BLaER1 treated with 17β-estradiol and CSF1 and Interleukin-3, amounts not matched to agents 10 nM and 100 nM (cell line): Measurements from ENCODE around the gene DUSP22.

Source experiments
- H3K27ac ChIP-seq, 11 experiments: shearing (Covaris generic); formaldehyde crosslinking; 2 replicates each; pipeline ENCODE4 v1.8.1; 2022
- H3K27me3 ChIP-seq, 11 experiments: shearing (Covaris generic); formaldehyde crosslinking; 2 replicates each; pipeline ENCODE4 v1.8.1; 2022
- H3K36me3 ChIP-seq, 11 experiments: shearing (Covaris generic); formaldehyde crosslinking; 2 replicates each; pipeline ENCODE4 v1.8.1; 2022
- H3K4me1 ChIP-seq, 10 experiments: shearing (Covaris generic); formaldehyde crosslinking; 2 replicates each; pipeline ENCODE4 v1.8.1; 2022
- H3K4me2 ChIP-seq, 11 experiments: shearing (Covaris generic); formaldehyde crosslinking; 2 replicates each; pipeline ENCODE4 v1.8.1; 2022
- H3K4me3 ChIP-seq, 10 experiments: shearing (Covaris generic); formaldehyde crosslinking; 2 replicates each; pipeline ENCODE4 v1.8.1; 2022
- H3K9ac ChIP-seq, 11 experiments: shearing (Covaris generic); formaldehyde crosslinking; 2 replicates each; pipeline ENCODE4 v1.8.1; 2022
- H3K9me3 ChIP-seq, 11 experiments: shearing (Covaris generic); formaldehyde crosslinking; replicated peaks in 1 of 11; 2 replicates each; pipeline ENCODE4 v1.8.1; 2022
- H4K20me1 ChIP-seq, 11 experiments: shearing (Covaris generic); formaldehyde crosslinking; 2 replicates each; pipeline ENCODE4 v1.8.1; 2022
- Cebpa-rat ChIP-seq, 11 experiments: shearing (Covaris generic); IDR thresholded peaks; 2 replicates each; pipeline ENCODE4 v1.8.1; 2022

DUSP22 gene

DNA sequence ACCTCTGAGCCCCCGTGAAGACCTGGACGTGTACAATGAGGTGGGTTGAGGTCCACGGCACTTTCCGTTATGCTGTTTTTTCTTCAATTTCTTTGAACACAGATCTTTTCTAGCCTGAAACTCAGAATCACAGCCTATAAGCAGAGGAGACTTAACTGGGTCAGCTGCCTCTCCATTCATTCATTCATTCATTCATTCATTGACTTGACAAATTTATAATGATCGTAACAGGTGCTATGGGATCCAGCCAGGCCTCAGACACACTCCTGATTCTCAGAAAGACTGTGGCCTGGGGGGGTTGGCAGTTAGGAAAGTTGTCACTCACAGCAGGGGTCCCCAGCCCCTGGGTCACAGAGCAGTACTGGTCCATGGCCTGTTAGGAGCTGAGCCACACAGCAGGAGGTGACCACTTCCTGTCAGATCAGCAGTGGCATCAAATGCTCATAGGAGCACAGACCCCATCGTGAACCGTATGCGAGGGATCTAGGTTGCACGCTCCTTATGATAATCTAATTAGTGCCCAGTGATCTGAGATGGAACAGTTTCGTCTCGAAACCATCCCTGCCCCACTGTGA is 60.7 kb downstream of the DUSP22 start:
- no peak for TF ChIP-seq Cebpa-rat (IDR thresholded peaks at IDR 0.05)
- Histone ChIP-seq H3K4me1 (peaks cover 5 to 23% (median 11%) of the 10 kb centered on the region in 10 experiments; a peak in 14 of 20 replicates), H3K9me3 (no peaks in the 10 kb centered on the region), H3K9ac (no peak overlapping the region; a peak in 1 of 22 replicates), H3K4me2 (no peak overlapping the region), H4K20me1 (peaks cover 0 to 21% (median 0%) of the 10 kb centered on the region in 11 experiments; a peak in 2 of 22 replicates), H3K4me3 (no peak overlapping the region), H3K36me3 (peaks cover 6 to 48% (median 23%) of the 10 kb centered on the region in 11 experiments; a peak in 18 of 22 replicates), H3K27me3 (no peaks in the 10 kb centered on the region), H3K27ac (no peak overlapping the region)

DNA sequence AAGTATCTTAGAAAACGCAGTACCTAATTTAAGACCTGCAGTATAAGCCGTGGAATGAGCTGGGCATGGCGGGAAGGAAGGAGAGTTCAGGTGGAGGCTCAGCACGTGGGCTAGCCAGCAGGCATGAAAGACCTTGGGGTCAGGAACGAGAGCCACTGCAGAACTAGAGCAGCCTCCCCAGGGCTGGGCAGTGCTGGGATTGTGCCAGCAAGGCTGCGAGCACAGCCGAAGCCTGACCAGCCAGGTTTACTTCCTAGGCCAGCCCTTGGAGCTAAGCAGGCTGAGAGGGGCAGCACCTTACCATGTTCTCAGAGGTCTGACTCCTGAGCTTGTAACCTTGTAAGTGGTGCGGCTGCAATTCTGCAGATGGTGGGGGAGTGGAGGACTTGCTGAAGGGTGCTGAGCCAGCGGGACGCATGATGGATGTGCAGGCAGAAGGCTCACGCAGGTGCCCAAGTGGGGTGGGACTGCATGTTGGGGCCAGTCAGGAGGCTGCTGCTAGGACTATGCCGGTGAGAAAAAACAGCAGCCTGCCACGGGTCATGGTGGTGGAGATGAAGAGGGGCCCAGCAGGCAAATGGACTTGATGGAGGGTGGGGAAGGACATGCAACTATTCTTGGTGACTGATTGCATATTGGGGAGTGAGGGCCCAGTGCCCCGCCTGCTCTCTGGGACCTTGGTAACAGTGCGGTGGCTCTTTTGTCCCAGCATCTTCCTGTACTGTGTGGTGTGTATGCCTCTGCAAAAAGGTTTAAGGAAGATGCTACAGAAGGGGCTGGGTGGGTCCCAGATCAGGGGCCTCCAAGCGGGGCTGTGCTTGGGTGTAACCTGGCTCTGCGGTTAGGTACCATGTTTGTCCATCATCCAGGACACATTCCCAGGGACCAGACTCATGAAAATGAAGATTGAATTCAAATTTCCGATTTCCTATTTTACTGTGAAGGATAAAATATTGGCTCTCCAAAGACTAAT is 61.6 kb downstream of the DUSP22 start:
- H4K20me1 ChIP-seq, result peaks cover 0 to 21% (median 0%) of the 10 kb centered on the region in 11 experiments; a peak in 2 of 22 replicates
- H3K9ac ChIP-seq, result no peak overlapping the region
- no peak for TF ChIP-seq Cebpa-rat (IDR thresholded peaks at IDR 0.05)
- H3K4me2 ChIP-seq, result no peak overlapping the region
- peaks cover 5 to 31% (median 11%) of the 10 kb centered on the region in 10 experiments; a peak in 14 of 20 replicates for H3K4me1 ChIP-seq
- no peaks in the 10 kb centered on the region for H3K9me3 ChIP-seq
- no peaks in the 10 kb centered on the region for H3K27me3 ChIP-seq
- H3K36me3 ChIP-seq, result peaks cover 0 to 39% (median 14%) of the 10 kb centered on the region in 11 experiments; a peak in 14 of 22 replicates
- no peak overlapping the region for H3K4me3 ChIP-seq
- H3K27ac ChIP-seq, result no peak overlapping the region

DNA sequence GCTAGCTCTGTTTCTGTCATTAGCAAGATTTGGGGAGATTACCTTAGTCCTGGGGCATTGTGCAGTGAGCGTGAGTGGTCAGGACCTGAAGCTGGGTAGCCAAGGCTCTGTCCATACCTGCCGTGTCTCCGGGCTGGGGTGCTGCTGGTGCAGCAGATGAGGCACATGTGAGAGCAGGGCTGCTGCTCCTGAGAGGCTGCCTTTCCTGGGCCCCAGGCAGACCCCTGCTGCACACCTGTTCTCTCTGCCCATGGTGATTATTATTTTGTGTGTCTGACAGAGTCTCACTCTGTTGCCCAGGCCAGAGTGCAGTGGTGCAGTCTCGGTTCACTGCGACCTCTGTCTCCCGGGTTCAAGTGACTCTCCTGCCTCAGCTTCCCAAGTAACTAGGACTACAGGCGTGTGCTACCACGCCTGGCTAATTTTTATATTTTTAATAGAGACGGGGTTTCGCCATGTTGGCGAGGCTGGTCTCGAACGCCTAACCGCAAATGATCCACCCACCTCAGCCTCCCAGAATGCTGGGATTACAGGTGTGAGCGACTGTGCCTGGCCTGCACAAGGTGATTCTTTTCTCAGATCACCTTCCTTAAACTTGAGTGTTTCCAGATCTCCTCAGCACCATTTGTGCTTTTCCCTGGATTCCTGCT is 62.5 kb downstream of the DUSP22 start:
- Histone ChIP-seq H3K27ac (no peak overlapping the region), H3K9ac (no peak overlapping the region), H3K4me2 (peak overlapping the region in 5 of 11 experiments; percentile 9 to 56 (median 35); a peak in 8 of 22 replicates), H3K9me3 (no peaks in the 10 kb centered on the region), H3K36me3 (peaks cover 0 to 30% (median 6%) of the 10 kb centered on the region in 11 experiments; a peak in 7 of 22 replicates), H3K4me3 (no peak overlapping the region), H4K20me1 (peaks cover 0 to 21% (median 0%) of the 10 kb centered on the region in 11 experiments; a peak in 2 of 22 replicates), H3K27me3 (no peaks in the 10 kb centered on the region), H3K4me1 (peaks cover 6 to 31% (median 11%) of the 10 kb centered on the region in 10 experiments; a peak in 15 of 20 replicates)
- no peak for TF ChIP-seq Cebpa-rat (IDR thresholded peaks at IDR 0.05)

DNA sequence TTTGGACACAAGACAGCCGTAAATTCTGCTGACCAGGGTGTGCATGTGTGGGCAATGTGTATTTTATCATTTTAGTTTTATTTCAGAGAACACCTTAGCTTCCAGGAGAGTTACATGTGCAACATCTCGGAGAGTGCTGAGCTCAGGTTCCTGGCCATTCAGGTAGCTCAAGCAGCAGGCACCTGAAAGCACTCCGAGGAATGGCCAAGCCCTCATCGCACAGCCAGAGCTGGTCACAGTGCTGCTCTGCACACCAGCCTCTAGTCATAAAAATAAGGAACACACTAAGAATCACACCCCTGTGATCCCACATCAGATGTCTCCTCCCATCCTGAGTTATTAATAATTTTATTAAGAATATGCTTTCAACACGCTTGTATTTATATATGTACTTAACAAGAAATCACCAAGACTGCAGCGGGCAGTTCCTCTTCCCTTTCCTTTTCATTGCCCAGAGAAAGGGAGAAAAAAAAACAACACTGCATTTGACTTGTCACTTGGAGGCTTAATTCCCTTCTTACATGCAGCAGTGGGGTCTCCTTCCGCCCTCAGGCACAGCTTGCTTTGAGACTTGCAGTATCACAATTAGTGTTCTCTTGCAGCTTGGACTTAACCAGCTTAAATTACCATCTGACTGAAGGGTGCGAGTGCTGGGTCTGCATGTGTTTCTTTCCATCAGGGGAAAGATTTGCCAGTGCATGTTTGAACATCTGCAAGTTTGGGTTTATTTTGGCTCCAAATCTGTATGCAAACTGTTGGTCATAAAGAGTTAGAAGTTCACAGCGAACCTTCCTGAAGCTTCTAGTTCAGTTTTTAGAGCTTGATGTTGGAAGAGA is 63.3 kb downstream of the DUSP22 start:
- Histone ChIP-seq H3K36me3 (peaks cover 0 to 22% (median 0%) of the 10 kb centered on the region in 11 experiments; a peak in 5 of 22 replicates), H3K27ac (no peak overlapping the region), H3K27me3 (no peaks in the 10 kb centered on the region), H3K4me1 (peaks cover 7 to 31% (median 12%) of the 10 kb centered on the region in 10 experiments; a peak in 16 of 20 replicates), H3K4me2 (peak overlapping the region in 6 of 11 experiments; percentile 2 to 56 (median 34); a peak in 12 of 22 replicates), H3K9ac (no peak overlapping the region), H3K9me3 (no peaks in the 10 kb centered on the region), H4K20me1 (peaks cover 0 to 21% (median 0%) of the 10 kb centered on the region in 11 experiments; a peak in 2 of 22 replicates), H3K4me3 (no peak overlapping the region)
- no peak for TF ChIP-seq Cebpa-rat (IDR thresholded peaks at IDR 0.05)

DNA sequence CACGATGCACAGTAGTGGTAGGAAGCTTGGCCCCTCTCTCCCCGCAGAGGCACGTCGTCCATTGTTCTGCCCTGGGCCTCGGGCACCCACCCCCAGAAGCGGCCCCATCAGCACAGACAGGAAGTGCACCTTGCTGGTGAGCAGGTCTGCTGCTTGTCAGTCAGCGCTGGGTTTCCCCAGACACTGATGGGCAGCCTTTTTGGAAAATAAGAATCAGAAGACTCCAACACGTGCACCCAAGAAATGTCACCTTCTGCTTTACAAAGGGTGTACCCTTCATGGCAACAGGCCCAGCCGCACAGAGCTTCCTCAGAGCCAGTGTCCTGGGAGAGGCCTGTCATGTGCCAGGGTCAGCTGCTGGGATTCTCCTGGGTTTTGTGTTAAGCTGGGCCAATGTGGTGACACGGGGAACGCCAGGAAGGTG is 64.6 kb downstream of the DUSP22 start:
- Histone ChIP-seq H3K9me3 (no peaks in the 10 kb centered on the region), H3K27me3 (no peaks in the 10 kb centered on the region), H3K27ac (no peak overlapping the region), H4K20me1 (peaks cover 0 to 24% (median 0%) of the 10 kb centered on the region in 11 experiments; a peak in 2 of 22 replicates), H3K4me1 (peaks cover 10 to 34% (median 16%) of the 10 kb centered on the region in 10 experiments; a peak in 16 of 20 replicates), H3K4me3 (no peak overlapping the region), H3K9ac (no peak overlapping the region), H3K36me3 (peaks cover 0 to 10% (median 0%) of the 10 kb centered on the region in 11 experiments; a peak in 2 of 22 replicates), H3K4me2 (no peak overlapping the region)
- no peak for TF ChIP-seq Cebpa-rat (IDR thresholded peaks at IDR 0.05)

DNA sequence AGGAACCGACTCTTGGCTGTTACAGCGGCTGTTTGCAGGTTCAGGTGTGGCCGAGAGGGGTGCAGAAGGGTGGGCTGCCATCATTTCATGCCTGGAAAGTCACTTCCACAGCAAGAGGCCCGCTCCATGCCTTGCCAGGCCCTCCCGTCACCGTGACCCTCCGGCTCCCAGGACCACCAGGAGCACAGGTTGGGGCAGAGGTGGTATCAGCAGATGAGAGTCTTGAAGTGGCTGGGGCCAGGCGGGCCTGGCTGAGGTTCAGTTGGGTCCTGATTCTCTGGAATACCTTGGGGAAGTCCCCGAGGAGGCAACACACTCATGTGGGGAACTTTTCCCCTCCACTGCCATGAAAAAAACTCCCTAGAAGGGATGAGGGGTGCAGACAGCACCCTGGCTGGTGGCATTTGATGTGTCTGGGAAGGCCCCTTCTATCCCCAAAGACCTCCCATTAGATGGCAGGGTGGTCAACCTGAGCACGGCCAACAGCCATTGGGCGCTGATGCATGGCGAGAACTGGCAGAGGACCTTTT is 65.0 kb downstream of the DUSP22 start:
- peaks cover 0 to 21% (median 0%) of the 10 kb centered on the region in 11 experiments; a peak in 2 of 22 replicates for H4K20me1 ChIP-seq
- H3K4me2 ChIP-seq, result no peak overlapping the region; a peak in 1 of 22 replicates
- no peak overlapping the region for H3K27ac ChIP-seq
- H3K4me3 ChIP-seq, result no peak overlapping the region
- peaks cover 0 to 5% (median 0%) of the 10 kb centered on the region in 11 experiments; a peak in 1 of 22 replicates for H3K36me3 ChIP-seq
- no peak overlapping the region for H3K9ac ChIP-seq
- H3K27me3 ChIP-seq, result no peaks in the 10 kb centered on the region
- peaks cover 0 to 3% (median 1%) of the 10 kb centered on the region in 11 experiments; a peak in 9 of 22 replicates for H3K9me3 ChIP-seq
- TF ChIP-seq Cebpa-rat (IDR thresholded peaks at IDR 0.05), result no peak
- peaks cover 6 to 34% (median 16%) of the 10 kb centered on the region in 10 experiments; a peak in 15 of 20 replicates for H3K4me1 ChIP-seq

GRCh38 chr6:357791-358341 is 65.6 kb downstream of the DUSP22 start:
- peaks cover 4 to 8% (median 6%) of the 10 kb centered on the region in 11 experiments for H3K9me3 ChIP-seq
- H3K4me1 ChIP-seq, result peaks cover 6 to 34% (median 16%) of the 10 kb centered on the region in 10 experiments; a peak in 15 of 20 replicates
- TF ChIP-seq Cebpa-rat (IDR thresholded peaks at IDR 0.05), result no peak
- no peaks in the 10 kb centered on the region; a peak in 1 of 22 replicates for H3K36me3 ChIP-seq
- H3K27me3 ChIP-seq, result no peaks in the 10 kb centered on the region
- peak overlapping the region in 2 of 11 experiments; percentile 3 to 12; a peak in 3 of 22 replicates for H3K4me2 ChIP-seq
- H4K20me1 ChIP-seq, result peaks cover 0 to 18% (median 0%) of the 10 kb centered on the region in 11 experiments; a peak in 2 of 22 replicates
- no peak overlapping the region for H3K9ac ChIP-seq
- 0 out of 22 replicates have a peak overlapping the region, but pooled peaks of 1 of the 11 experiments have one; percentile 7 for H3K27ac ChIP-seq
- no peak overlapping the region for H3K4me3 ChIP-seq
